Astrocyte of the cerebellum (primary cell): ENCODE data around the gene USP10.
A peak's percentile ranks its signal among the peaks of the same experiment; 100 is the strongest.

Experiments used
- DNase-seq: peaks from one replicate; pipeline ENCODE4 v3.0.0-alpha.2; 2011; ENCODE audit warnings: low read depth
- H3K4me3 ChIP-seq: 2 replicates; pipeline ENCODE4 v1.5.1; 2011; ENCODE audit warnings: mild to moderate bottlenecking, low read depth, low read length, moderate library complexity
- CTCF ChIP-seq: IDR thresholded peaks from 2 replicates; pipeline ENCODE4 v1.5.1; 2012; ENCODE audit warnings: low read length, low read depth, moderate library complexity, mild to moderate bottlenecking; ENCODE audit errors: missing control alignments
- in situ Hi-C: cut with HindIII; loops from 2 replicates; pipeline ENCODE4 v1.10.0; 2017; ENCODE audit warnings: low sequenced_read_pairs

USP10 gene

GRCh38 chr16:84800158-84800978 lies 100.6 kb downstream of the USP10 start:
- no peak overlapping the region for H3K4me3 ChIP-seq
- no peak for TF ChIP-seq CTCF
- in situ Hi-C loops = no loop called here
- DNase-seq = no peak

DNA sequence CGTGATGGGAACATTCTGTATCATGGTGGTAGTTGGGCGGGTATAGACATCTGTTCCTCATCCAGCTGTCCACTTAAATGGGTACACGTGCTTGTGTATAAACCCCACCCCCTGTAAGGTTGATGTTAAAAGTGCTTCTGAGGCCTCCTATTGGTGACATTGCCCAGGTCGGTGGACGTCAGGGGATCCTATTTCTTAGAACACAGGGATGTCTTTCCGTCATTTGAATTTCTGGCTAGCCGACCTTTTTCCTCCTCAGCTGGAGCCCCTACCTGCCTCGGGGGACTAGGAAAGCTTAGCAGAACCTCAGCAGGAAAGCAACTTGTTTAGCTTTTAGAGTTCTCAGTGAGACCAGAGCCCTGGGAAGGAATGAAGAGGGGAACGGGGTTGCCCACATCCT lies 103.3 kb downstream of the USP10 start:
- H3K4me3 ChIP-seq = no peak overlapping the region
- TF ChIP-seq CTCF = no peak
- DNase-seq = no peak
- in situ Hi-C loops = no loop called here

GRCh38 chr16:84804326-84804725 lies 104.5 kb downstream of the USP10 start:
- TF ChIP-seq CTCF = no peak
- no peak for DNase-seq
- in situ Hi-C loops = no loop called here
- H3K4me3 ChIP-seq = no peak overlapping the region

DNA sequence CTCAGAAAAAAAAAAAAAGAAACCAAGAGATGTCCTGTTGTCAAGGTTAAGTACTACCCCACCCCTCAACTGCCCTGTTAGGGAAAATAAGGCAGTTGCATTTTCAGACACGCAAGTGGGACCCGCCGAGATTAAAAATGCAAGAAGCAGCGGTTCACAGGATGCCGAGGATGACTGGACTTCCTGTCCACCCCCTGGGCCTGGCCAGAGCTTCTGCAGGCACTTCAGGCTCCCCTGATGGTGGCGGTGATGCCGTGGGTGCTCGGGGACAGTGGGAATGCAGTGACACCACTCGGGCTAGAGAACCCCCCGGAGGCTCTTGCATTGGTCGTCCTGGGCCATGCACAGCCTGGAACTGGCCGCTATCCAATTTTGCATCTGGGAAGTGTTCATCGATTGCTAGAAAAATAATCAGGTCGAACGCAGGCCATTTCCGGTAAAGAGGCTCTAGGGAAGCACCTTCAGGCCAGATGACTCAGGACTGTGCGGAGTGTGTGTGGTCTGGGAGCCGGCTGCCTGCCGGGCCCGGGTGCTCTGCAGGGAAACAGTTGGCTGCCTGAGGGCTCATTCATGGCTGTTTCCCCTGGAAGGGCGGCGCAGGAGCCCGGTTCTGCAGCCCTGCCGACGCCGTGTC lies 106.6 kb downstream of the USP10 start:
- TF ChIP-seq CTCF = no peak

DNA sequence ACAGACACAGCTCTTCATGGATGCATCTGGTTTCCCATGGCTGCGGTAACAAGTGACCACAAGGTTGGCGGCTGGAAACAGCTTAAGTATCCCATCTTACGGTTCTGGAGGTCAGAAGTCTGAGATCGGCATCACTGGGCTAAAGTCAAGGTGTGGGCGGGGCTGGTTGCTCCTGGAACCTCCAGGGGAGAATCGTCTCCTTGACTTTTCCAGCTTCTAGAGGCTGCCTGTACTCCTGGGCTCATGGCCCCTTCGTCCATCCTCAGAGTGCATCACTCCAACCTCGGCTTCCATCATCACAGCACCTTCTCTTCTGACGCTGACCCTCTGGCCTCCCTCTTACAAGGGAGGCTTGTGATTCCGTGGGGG lies 107.1 kb downstream of the USP10 start:
- in situ Hi-C loops = no loop called here
- no peak for TF ChIP-seq CTCF
- no peak overlapping the region for H3K4me3 ChIP-seq
- no peak for DNase-seq

More for the DNA sequence above, 106.6 kb downstream of the USP10 start:
- in situ Hi-C loops = no loop called here
- no peak overlapping the region for H3K4me3 ChIP-seq
- DNase-seq = peak; percentile 81

DNA sequence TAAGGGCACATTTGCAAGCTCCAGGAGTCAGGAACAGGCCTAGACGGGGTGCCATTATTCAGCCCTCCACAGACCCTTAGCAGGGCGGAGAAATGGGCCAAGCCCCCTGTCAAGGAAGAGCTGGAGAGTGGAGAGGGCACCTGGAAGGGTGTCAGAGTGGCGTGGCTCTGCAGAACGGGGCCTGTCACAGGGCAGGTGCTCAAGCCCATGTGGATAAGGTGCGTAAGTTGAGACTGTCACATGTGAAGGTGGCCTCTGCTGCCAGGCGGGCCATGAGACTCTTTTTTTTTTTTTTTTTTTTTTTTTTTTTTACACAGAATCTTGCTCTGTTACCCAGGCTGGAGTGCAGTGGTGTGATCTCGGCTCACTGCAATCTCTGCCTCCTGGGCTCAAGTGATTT lies 108.0 kb downstream of the USP10 start:
- no peak overlapping the region for H3K4me3 ChIP-seq
- no peak for DNase-seq
- in situ Hi-C loops = no loop called here
- TF ChIP-seq CTCF = no peak
